ENCODE data around the gene PSME2. TPM values are rescaled to one million over a fixed set of nuclear protein-coding genes. Genes with fewer than 3 reads are reported as not detected.

The PSME2 gene
- total RNA-seq, 1 donor from 2014 or later: 159 TPM

Other genes with a start within 250 kb of the PSME2 start
- 41.5 and 50.0 TPM in 2 replicates for gene DHRS4, start 192.8 kb downstream of the PSME2 start, total RNA-seq
- gene DHRS4L2, start 157.7 kb downstream of the PSME2 start, total RNA-seq: 10.7 and 14.2 TPM in 2 replicates
- gene CARMIL3, start 94.6 kb downstream of the PSME2 start, total RNA-seq: 0.64 TPM in 1 of 2 replicates, not detected in the other
- gene CPNE6, start 75.0 kb downstream of the PSME2 start, total RNA-seq: not detected in 2 replicates
- 19.4 and 71.2 TPM in 2 replicates for gene PCK2, start 52.3 kb downstream of the PSME2 start, total RNA-seq
- 21.0 and 34.9 TPM in 2 replicates for gene DCAF11, start 31.8 kb downstream of the PSME2 start, total RNA-seq
- 1.0 and 3.0 TPM in 2 replicates for gene NRL, start 31.7 kb downstream of the PSME2 start, total RNA-seq
- 0.80 TPM in 1 of 2 replicates, not detected in the other for gene FITM1, start 16.0 kb downstream of the PSME2 start, total RNA-seq
- 145 and 188 TPM in 2 replicates for gene PSME1, start 10.4 kb downstream of the PSME2 start, total RNA-seq
- 25.0 and 26.4 TPM in 2 replicates for gene EMC9, start 5.0 kb downstream of the PSME2 start, total RNA-seq
- 37.0 and 77.7 TPM in 2 replicates for gene RNF31, start 888 bp upstream of the PSME2 start, total RNA-seq
- gene IRF9, start 14.7 kb upstream of the PSME2 start, total RNA-seq: 44.6 and 54.7 TPM in 2 replicates
- gene REC8, start 25.5 kb upstream of the PSME2 start, total RNA-seq: 2.2 and 28.7 TPM in 2 replicates
- gene IPO4, start 42.2 kb upstream of the PSME2 start, total RNA-seq: 24.0 and 41.4 TPM in 2 replicates
- gene TM9SF1, start 48.8 kb upstream of the PSME2 start, total RNA-seq: 67.5 and 79.2 TPM in 2 replicates
- gene TSSK4, start 59.1 kb upstream of the PSME2 start, total RNA-seq: 0.13 TPM in 1 of 2 replicates, not detected in the other
- 37.2 and 42.5 TPM in 2 replicates for gene CHMP4A, start 66.9 kb upstream of the PSME2 start, total RNA-seq
- 18.0 and 22.0 TPM in 2 replicates for gene MDP1, start 69.5 kb upstream of the PSME2 start, total RNA-seq
- 189 and 190 TPM in 2 replicates for gene NEDD8, start 85.8 kb upstream of the PSME2 start, total RNA-seq
- gene GMPR2, start 86.3 kb upstream of the PSME2 start, total RNA-seq: 60.1 and 72.7 TPM in 2 replicates
- 47.3 and 57.3 TPM in 2 replicates for gene TINF2, start 96.0 kb upstream of the PSME2 start, total RNA-seq
- gene TGM1, start 116.6 kb upstream of the PSME2 start, total RNA-seq: 0.52 and 1.8 TPM in 2 replicates
- gene RABGGTA, start 125.0 kb upstream of the PSME2 start, total RNA-seq: 19.6 and 28.6 TPM in 2 replicates
- gene DHRS1, start 153.2 kb upstream of the PSME2 start, total RNA-seq: 17.3 and 21.1 TPM in 2 replicates
- 18.2 and 18.6 TPM in 2 replicates for gene NOP9, start 153.2 kb upstream of the PSME2 start, total RNA-seq
- 0.16 and 1.9 TPM in 2 replicates for gene CIDEB, start 161.4 kb upstream of the PSME2 start, total RNA-seq
- gene LTB4R2, start 163.5 kb upstream of the PSME2 start, total RNA-seq: 1.2 and 2.3 TPM in 2 replicates
- gene LTB4R, start 164.9 kb upstream of the PSME2 start, total RNA-seq: 0.91 and 2.1 TPM in 2 replicates
- gene ADCY4, start 188.5 kb upstream of the PSME2 start, total RNA-seq: 0.39 and 0.88 TPM in 2 replicates
- 0.65 TPM in 1 of 2 replicates, not detected in the other for gene RIPK3, start 193.4 kb upstream of the PSME2 start, total RNA-seq
- 36.1 and 111 TPM in 2 replicates for gene NFATC4, start 221.6 kb upstream of the PSME2 start, total RNA-seq